Umbilical cord (tissue), 2 donors: Measurements from ENCODE around the gene ROPN1L. TPM values are rescaled to one million over a fixed set of nuclear protein-coding genes. Genes with fewer than 3 reads are reported as not detected.
"Not testable (repeated sequence)": the region's sequence is repeated elsewhere in the genome, so short reads cannot be mapped to it uniquely, and the experiment has no call there.

Experiments
- DNase-seq: peaks from one replicate; pipeline ENCODE4 v3.0.0-alpha.2; 2015; ENCODE audit warnings: low spot score
- total RNA-seq: library from RNA; depleted of rRNA; stranded (reverse); fragments of >200 nt; gene quantifications from one replicate; pipeline ENCODE4 v1.2.3, GENCODE V29; 2014; ENCODE audit warnings: low replicate concordance; ENCODE audit not compliant: insufficient read depth

Gene ROPN1L
- total RNA-seq, 1 donor from 2014 or later: 7.5 TPM

DNA sequence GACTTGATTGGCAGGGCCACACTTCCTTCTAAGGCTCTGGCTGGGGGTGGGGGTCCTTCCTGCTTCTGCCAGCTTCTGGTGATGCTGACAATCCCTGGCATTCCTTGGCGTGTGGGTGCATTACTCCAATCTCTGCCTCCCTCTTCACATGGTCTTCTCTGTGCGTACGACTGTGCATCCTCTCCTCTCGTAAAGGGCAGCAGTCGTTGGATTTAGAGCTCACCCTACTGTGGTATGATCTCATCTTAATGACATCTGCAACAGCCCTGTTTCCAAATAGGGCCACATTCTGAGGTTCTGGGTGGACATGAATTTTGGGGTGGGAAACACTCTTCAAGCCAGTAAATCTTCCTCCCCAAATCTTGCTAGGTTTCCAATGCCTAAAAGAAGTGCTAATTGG is 36.8 kb downstream of the ROPN1L start:
- no peak for DNase-seq

- DNase-seq: peak; percentile 47
These were observed 37.6 kb downstream of the ROPN1L start for GRCh38 chr5:10479154-10479721.

DNA sequence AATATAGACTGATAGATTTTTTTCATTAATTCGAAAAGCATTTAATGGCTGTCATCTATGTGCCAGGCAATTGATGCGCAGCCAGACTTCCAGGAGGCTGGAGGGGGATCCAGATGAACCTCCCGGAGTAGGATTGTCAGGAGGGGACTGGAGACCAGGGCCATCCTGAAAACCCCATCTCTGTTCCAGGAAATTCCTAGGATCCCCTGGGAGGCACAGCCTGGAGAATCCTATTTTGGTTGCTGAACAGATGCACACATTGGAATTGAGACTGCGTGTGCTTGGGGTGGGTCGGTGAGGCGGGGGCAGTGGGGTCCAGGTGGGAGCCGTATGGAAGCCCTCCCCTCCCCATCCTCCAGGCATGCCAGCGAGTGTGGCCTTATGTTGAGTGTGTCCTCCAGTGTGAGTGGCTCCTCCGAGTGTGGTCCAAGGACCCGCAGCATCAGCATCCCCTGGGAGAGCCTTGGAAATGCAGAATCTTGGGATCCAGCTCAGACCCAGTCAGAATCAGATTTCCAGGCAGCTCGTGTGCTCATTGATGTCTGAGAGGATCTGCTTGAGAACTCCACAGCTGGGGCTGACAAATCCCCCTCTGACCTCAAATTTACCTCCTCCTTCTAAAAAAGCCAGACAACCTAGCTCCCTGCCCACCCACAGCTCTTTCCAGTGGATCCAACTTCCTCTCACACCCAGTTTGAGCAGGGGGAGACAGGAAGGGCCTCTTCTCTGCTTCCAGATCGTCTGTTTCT is 38.7 kb downstream of the ROPN1L start:
- peak; percentile 31 for DNase-seq

DNA sequence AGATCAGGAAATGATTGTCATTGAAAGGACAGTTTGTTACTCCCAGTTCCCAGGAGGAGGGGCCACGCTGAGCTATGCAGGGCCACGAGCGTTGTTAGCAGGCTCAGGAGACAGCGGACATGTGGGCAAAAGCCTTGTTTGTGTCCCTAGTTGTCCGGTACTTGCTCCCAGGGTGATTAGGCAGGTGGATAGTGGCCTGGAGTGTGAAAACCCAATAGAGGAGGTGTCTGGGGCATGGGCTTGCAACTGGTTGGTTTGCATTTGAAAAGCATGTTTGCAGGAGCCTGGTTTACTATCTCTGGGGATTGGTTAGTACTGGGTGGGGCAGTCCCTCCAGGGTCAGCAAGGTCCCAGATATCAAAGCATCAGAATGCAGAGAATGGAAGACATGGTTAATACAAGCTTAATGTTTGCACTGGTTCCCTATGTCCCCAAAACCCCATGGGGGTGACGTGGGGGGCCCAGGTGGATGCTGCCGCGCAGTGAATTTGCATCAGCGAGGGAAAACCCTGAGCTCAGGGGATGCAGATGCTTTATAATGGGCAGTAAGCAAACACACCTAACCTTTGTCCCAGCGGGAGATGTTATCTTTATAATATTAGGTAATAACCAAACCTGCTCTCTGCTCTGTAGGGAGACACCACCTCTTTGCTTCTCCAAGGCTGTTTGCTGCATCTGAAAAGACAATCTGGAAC is 39.7 kb downstream of the ROPN1L start:
- no peak for DNase-seq

GRCh38 chr5:10482791-10483530 is 41.3 kb downstream of the ROPN1L start:
- no peak for DNase-seq

DNA sequence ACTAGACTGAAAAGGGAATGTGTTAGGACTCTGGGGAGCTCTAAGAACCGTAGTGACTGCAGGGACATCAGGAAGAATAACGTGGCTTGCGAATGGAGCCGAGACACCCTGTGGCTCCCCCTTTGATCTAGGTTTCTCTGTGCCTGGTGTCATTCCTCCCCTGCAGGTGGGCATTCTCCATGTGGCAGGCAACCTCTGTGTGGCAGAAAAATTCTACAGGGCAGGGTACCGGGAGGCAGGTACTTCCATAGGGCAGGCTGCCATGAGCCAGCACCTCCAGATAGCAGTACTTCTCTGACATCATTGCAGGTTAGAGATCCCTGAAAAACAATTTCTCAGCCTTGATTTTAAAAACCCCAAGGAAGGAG is 43.1 kb downstream of the ROPN1L start:
- no peak for DNase-seq

GRCh38 chr5:10485142-10485795 is 43.6 kb downstream of the ROPN1L start:
- DNase-seq: peak; percentile 96

DNA sequence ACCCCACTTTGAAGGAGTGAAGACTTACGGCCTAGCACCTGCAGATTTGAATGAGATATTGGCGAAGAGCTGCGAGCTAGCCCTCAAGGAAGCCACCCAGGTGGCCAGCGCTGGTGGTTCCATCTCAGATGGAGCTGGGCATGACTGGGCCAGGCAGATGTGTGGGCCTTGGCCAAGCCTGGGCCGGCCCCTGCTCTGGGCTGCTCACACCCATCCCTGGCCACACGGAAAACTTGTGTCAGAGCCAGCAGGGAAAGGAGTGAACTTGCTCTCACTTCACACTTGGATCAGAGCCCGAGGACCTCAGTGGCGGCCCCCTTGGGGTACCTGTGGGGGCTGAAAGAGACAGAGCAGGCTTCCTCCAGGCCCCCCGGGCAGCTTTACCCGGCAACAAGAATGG is 44.2 kb downstream of the ROPN1L start:
- no peak for DNase-seq

DNA sequence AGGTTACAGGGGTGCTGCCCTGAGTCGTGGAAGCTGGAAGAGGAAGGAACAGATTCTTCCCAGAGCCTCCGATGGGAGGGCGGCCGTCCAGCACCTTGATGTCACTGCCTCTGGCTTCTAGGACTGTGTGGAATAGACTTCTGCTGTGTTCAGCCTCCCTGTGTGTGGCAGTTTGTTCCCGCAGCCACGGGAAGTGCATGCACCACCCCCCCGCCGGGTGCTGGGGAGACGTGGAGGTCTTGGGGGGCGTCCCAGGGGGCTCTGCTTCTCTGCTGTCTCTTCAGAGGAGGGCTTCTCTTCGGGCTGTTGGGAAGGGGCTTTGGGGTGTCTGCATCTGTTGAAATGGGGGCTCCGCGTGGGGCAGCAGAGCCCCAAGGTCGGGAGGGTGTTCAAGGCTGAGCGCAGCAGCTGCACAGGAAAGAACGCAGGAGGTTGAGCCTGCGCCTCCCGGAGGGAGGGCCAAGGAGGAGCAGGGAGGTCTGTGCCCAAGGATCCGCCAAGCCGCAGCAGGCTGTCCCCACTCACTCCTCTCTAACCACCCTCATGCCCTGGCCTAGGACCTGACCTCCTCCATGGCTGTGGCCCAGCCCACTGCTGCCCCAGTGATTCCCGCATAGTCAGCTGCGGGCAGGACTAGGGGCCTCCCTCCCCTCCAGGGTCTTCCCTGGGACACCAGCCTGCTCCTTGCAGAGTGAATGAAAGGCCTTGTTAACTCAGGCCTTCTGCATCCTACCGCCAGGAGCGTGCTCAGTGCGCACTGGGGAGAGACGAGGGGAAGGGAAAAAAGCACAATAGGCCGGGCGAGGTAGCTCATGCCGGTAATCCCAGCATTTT is 45.0 kb downstream of the ROPN1L start:
- DNase-seq: no peak

GRCh38 chr5:10488144-10488543 is 46.5 kb downstream of the ROPN1L start:
- no peak for DNase-seq

DNA sequence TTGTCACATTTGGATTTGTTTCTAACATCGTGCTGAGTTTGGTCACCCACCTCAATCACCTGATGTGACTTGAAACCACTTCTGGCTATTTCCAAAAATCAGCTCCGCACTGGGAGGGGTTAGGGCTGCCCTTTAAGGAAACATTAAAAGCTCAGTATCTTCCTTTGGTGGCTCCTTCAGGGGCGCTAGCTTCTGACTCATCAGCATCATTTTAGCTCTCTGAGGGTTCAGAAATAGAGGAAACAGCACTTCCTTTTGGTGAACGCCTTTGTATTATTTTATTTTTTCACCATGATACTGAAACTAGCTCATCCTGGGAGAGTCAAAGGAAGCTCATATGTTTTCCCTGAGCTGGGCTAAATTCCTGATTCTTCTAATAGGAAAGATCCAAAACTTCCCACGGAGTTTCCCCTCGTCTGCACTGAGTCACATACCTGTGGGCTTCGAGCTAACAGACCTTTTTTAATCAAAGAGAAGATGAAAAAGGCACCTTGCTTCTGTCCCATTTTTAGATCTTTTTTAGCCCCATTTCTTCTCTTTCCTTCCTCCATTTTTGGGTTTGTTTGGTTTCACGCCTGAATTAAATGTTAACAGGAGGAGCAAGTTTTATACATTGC is 48.2 kb downstream of the ROPN1L start:
- DNase-seq: no peak

GRCh38 chr5:10490927-10491672 is 49.4 kb downstream of the ROPN1L start:
- DNase-seq: no peak

GRCh38 chr5:10491673-10492026 is 50.0 kb downstream of the ROPN1L start:
- DNase-seq: no peak

DNA sequence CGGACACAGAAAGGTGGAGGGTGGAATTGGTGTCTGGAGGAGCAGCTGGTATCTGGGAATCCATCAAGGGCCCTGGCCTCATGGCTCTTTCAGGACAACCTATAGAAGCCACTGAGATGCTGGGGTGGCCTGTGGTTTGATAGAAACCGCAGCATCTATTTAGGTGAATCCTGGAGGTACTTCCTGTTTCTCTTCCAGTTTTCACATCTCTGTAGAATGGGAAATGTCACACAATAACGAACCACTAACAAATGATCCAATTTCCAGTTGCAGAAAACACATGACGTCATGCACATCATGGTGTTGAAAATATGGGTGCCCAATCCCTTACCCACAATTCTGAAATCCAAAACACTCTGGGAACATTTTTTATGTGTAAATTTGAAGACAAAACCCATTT is 52.2 kb downstream of the ROPN1L start:
- no peak for DNase-seq

DNA sequence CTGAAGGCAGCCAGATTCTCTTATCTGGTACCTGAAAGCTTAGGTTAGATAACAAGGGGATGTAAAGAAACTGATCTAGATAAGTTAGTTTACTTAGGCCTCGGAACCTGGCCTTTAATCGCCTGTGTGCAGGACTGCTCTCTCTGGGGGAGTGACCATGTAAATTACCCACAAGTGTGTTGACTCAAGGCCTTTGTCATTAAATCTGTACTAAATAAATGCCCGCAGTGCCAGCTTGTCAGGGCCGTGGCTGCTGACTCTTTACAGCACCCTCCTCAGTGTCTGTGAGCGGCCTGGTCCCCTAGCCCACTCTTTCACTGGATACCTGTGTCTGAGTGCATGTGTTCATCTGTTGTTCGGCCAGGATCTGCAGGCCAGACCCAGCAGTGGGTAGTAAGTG is 52.8 kb downstream of the ROPN1L start:
- DNase-seq: not testable (repeated sequence)

DNA sequence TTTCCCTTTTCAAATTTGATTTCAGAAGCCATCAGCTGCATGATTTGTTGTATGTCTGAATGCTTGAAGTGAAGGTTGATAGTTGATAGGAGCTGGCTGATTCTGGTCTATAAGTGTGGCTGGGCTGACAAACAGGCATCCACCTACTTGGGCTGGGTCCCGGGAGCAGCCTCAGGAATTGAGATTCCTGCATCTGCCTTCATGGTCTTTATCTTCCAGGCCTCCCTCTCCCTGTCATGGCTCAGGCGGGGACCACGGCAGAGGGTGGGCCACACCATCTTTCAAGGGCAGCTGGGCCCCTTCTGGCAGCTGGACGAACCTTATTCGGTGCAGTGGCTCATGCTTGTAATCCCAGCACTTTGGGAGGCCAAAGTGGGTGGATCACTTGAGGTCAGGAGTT is 55.9 kb downstream of the ROPN1L start:
- peak; percentile 64 for DNase-seq

DNA sequence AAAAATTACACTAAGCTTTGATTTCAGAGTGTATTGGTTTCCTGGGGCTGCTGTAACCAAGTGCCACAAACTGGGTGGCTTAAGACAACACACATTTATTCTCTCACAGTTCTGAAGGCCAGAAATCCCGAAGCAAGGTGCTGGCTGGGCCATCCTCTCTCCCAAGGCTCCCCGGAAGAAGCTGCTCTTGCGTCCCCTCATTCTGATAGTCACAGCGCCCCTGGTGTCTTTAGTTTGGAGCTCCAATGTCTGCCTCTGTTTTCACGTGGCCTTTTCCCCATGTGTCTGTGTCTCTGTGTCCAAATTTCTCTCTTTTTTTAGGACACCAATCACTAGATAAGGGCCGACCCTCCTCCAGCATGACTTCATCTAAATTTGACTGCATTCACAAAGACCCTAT is 56.7 kb downstream of the ROPN1L start:
- DNase-seq: no peak

GRCh38 chr5:10499066-10499465 is 57.4 kb downstream of the ROPN1L start:
- DNase-seq: no peak

GRCh38 chr5:10499776-10500175 is 58.1 kb downstream of the ROPN1L start:
- no peak for DNase-seq

- DNase-seq: no peak
These were observed 59.0 kb downstream of the ROPN1L start for GRCh38 chr5:10500669-10501068.
